Measurements from ENCODE around the gene LNX2. TPM values are rescaled to one million over a fixed set of nuclear protein-coding genes. Genes with fewer than 3 reads are reported as not detected.
"Not testable (repeated sequence)": the region's sequence is repeated elsewhere in the genome, so short reads cannot be mapped to it uniquely, and the experiment has no call there.

Gene LNX2
- total RNA-seq, 1 donor from 2014 or later: 4.7 TPM

DNA sequence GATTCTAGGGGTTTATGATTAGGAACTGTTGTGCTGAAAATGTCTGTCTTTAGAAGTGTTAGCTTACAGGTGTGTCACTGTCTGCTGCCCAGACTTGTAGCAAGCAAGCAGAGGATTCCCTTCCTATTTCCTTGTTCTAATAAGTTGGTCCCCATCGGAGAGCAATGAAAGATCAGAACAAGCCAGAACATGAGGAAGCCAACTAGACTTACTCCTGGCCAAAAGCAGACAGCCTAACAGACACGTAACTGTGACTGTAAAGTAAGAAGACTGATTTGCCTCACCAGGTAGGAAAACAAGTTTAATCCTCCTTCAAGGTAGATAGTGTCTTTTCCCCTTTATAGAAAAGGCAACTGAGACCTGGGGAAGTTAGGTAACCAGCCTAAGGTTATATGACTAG lies 13.9 kb upstream of the LNX2 start:
- H3K4me3 ChIP-seq (ENCODE audit: low read depth, low read length): no peak overlapping the region
- no peak for DNase-seq (ENCODE audit: low read depth)
- TF ChIP-seq, protein P1, sequence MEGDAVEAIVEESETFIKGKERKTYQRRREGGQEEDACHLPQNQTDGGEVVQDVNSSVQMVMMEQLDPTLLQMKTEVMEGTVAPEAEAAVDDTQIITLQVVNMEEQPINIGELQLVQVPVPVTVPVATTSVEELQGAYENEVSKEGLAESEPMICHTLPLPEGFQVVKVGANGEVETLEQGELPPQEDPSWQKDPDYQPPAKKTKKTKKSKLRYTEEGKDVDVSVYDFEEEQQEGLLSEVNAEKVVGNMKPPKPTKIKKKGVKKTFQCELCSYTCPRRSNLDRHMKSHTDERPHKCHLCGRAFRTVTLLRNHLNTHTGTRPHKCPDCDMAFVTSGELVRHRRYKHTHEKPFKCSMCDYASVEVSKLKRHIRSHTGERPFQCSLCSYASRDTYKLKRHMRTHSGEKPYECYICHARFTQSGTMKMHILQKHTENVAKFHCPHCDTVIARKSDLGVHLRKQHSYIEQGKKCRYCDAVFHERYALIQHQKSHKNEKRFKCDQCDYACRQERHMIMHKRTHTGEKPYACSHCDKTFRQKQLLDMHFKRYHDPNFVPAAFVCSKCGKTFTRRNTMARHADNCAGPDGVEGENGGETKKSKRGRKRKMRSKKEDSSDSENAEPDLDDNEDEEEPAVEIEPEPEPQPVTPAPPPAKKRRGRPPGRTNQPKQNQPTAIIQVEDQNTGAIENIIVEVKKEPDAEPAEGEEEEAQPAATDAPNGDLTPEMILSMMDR (conservative IDR thresholded peaks at IDR 0.05; ENCODE audit: low read depth, low read length): no peak

DNA sequence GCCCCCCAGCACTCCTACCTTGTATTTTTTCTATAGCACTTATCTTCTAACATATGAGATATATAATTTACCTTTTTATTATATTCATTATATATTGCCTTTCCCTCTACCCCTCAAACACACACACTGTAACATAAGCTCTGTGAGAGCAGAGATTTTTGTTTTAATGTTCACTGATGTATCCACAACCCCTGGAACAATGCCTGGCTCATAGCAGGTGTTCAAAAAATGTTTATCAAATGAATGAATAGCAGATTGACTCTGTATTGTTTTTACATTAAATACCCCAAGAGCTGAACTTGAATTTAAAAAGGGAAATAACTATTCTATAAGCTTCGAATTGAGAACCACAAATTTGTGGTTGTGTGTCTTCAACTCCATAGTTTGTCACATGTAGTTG lies 12.3 kb upstream of the LNX2 start:
- TF ChIP-seq, protein P1 (conservative IDR thresholded peaks at IDR 0.05; ENCODE audit: low read depth, low read length): no peak
- H3K4me3 ChIP-seq (ENCODE audit: low read depth, low read length): no peak overlapping the region
- DNase-seq (ENCODE audit: low read depth): no peak

DNA sequence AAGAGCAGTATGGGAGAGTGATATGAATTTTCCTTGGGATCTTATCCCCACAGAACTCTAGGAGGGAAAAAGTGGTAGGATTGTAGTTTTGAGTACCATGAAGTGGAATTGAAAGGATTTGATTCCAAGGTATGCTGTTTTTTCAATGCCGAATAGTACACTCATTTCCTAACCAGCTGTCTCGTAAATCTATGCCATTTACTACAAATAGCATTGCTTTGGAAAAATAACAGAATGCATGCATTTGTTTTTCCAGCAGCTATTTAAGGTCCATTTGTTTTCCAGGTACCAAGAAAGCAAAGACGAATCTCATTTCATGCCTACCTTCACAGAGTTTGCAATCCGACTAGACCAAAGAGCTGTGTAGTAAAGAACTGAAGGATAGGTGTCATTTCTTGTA lies 11.9 kb upstream of the LNX2 start:
- TF ChIP-seq, protein P1 (conservative IDR thresholded peaks at IDR 0.05; ENCODE audit: low read depth, low read length): no peak
- DNase-seq (ENCODE audit: low read depth): no peak
- no peak overlapping the region for H3K4me3 ChIP-seq (ENCODE audit: low read depth, low read length)

DNA sequence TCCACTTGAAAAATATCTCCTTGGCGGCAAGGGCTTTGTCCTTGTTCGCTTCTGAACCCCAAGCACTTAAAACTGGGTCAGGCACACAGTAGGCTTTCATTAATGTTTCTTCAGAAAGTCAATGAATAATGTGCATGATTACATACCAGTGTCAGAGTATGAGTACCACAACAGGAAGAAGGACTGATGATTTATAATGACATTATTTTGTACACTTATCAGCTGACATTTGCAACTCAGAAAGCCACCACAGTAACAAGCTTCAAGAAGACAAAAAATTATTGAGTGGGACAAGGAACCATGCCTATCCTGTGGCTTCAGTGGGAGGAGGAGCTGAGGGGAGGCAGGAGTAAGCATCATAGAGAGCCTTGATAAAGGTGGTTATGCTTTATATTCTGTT lies 11.3 kb upstream of the LNX2 start:
- no peak overlapping the region for H3K4me3 ChIP-seq (ENCODE audit: low read depth, low read length)
- DNase-seq (ENCODE audit: low read depth): no peak
- TF ChIP-seq, protein P1 (conservative IDR thresholded peaks at IDR 0.05; ENCODE audit: low read depth, low read length): no peak

DNA sequence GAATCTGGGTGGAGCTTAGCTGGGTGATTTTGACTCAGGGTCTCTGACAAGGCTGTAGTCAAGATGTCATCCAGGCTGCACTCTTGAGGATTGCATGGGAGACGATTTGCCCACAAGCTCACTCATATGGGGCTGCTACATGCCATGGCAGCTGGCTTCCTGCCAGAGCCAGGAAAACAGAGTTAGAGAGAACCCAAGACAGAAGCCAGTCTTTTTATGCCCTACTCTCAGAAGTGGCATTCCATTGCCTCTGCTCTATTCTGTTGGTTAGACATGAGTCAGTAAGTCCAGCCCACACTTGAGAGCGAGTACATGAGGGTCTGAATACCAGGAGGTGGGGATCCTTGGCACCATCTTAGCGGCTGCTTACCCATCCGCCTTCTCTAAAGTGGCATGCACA lies 10.8 kb upstream of the LNX2 start:
- TF ChIP-seq, protein P1 (conservative IDR thresholded peaks at IDR 0.05; ENCODE audit: low read depth, low read length): no peak
- DNase-seq (ENCODE audit: low read depth): no peak
- no peak overlapping the region for H3K4me3 ChIP-seq (ENCODE audit: low read depth, low read length)

DNA sequence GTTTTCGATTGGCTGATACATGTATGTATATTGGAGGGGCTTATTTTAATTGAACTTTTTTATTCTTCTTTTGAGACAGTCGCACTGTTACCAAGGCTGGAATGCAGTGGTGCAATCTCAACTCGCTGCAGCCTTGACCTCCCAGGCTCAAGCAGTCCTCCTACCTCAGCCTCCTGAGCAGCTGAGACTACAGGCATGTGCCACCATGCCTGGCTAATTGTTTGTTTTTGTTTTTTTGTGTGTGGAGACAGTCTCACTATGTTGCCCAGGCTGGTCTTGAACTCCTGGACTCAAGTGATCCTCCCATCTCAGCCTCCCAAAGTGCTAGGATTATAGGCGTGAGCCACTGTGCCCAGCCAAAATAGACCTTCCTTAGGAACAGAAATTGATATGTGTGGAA lies 8.4 kb upstream of the LNX2 start:
- H3K4me3 ChIP-seq (ENCODE audit: low read depth, low read length); DNase-seq (ENCODE audit: low read depth): not testable (repeated sequence)

DNA sequence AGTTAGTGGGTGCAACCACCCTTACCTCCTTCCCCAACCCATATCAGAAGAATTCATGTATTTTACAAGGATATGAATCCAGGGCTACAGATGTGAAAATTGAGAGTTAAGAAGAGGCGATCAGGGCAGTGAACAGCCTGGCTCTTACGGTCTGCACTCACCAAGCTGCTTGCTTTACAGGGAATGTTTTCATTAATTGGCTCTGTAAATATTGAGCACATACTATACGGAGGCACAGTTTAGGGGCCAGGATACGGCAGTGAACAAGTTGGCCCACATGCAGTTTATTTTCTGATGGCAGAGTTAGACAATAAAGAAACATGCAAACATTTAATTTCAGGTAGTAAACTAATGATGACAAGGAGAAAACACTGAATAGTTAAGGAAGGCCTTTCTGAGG lies 7.8 kb upstream of the LNX2 start:
- no peak overlapping the region for H3K4me3 ChIP-seq (ENCODE audit: low read depth, low read length)
- TF ChIP-seq, protein P1 (conservative IDR thresholded peaks at IDR 0.05; ENCODE audit: low read depth, low read length): no peak
- DNase-seq (ENCODE audit: low read depth): no peak

DNA sequence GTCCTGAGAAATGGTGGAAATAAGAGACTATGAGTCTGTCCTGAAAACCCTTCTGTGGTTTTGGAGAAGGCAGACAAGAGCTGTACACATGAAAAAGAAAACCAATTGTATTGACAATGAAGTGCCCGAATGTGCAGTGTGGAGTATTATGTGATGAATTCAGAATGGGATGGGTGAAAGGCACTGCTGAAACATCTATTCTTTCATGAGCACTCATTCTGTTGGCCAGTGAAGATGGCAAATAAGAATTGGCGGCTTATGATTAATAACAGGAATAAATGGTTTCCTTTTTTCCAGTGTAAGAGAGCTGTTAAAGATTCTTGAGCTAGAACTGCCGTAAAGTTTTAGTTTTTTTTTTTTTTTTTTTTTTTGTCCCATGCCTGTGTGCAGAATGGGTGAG lies 7.1 kb upstream of the LNX2 start:
- H3K4me3 ChIP-seq (ENCODE audit: low read depth, low read length): no peak overlapping the region
- no peak for DNase-seq (ENCODE audit: low read depth)
- TF ChIP-seq, protein P1 (conservative IDR thresholded peaks at IDR 0.05; ENCODE audit: low read depth, low read length): no peak

All from epithelial cell of proximal tubule (primary cell).